Fibroblast of skin of right quadriceps (primary cell): ENCODE results near the gene PLK2.

Source experiments
- DNase-seq: peaks from one replicate; pipeline ENCODE4 v3.0.0-alpha.2; 2013

The PLK2 gene

DNA sequence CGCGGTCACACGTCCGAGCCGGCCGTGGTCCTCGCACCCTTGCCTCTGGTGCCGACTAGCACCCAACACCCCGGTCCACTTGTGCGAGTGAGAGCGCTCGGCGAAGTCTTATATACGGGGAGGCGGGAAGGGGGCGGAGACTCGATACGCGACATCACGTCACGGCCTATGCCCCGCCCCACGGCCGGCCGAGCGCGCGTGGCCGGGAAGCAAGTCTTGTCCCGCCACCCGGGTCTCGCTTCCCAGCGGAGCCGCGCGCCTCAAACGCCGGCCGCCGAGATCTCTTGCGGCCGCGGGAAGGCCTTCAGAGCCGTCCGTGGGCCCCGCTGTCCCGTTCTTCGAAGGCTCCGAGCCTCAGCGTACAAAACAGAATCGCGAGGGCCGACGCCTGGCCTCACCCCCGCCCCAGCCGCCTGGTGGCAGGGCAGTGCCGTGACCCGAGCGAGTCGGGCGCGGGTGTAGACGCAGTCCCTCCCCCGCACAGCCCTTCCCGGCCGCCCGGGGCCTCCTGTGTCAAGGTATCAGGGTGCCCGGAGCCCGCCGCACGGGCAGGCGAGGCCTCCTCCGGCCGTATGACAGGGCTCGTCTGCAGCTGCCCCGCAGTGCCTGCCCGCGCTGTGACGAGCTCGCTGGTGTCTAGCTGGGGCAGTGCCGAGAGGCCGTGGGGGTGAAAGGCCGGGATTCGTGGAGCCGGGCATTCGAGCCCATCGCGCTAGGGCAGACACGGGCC is at the start of gene PLK2:
PLK2 (minus strand) TSS at position 85 of the 730 bp plus-strand sequence. CDS start 127 bp downstream, outside the sequence.
- DNase-seq = peak; percentile 93

DNA sequence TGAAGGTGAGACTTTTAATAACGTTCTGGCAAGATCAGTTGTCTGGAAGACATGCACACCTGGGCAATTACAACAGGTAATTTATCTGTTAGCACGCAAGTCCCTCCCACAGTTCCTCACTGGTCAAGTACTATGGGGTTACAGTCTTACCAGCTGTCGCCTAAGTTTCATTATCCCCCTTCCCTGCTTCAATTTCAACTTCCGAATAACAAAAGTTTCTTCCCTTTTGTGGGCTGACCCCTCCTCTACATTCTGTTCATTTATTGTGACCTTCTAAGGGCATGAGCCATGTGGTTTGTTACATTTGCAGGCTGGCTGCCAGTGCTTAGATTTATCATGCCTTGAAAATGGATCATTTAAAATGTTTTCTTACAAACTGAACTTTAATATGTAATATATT is 47.8 kb upstream of the PLK2 start:
- DNase-seq = no peak

DNA sequence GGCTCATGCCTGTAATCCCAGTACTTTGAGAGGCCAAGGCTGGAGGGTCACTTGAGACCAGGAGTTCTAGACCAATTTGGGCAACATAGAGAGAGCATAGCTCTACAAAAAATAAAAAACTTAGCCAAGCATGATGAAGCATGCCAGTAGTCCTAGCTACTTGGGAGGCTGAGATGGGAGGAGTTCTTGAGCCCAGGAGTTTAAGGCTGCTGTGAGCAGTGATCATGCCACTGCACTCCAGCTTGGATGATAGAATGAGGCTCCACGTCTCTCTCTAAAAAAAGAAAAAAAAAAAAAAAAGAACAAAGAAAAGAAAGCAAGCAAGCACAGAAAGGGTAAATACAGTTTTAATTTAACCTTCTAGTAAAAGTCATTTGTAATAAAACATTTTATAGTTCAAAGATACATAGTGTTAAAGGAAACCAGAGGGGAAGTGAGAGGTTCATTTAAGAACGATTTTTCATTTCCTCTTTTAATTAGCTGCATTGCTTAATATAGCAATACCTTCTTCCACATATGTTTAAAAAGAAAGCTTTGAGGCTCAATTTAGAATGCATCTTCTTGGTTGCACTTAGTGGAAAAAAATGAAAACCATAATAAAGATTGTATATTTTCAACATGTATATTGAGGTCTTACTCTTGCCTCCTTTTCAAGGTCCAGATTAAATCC is 46.2 kb upstream of the PLK2 start:
- no peak for DNase-seq

DNA sequence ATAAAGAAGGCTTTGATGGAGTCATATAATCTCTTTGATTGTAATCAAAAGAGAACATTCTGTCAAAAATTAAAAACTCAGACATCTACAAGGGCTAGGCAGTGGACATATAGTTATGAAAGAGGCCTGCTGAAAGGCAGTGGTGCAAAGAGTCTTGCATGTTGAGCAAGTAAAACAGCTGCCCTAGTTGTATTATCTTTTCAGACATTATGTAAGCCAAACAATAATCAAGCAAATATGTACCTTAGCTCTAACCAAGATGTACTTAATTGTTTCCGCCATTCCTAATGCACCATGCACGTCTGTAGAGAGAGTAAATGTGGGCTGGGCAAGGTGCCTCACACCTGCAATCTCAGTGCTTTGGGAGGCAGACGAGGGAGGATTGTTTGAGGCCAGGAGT is 45.6 kb upstream of the PLK2 start:
- DNase-seq = no peak

DNA sequence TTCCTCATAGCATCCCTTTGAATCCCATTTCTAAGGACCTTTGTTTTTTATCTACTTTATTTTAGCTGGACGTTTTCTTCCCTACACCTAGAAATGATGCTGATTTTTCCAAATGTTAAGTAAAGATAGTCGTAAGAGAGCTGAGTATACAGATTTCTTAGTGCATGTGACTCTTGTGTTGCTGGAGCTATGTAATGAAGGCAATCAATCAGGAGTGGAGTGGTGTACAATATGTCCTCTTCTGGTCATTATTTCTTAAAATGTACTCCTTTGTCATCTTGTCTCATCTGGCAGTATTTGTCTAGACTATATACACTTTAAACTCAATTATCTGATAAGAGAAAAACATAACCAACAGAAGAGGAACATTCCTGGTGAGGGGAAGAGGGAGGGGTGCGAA is 44.9 kb upstream of the PLK2 start:
- DNase-seq = no peak

DNA sequence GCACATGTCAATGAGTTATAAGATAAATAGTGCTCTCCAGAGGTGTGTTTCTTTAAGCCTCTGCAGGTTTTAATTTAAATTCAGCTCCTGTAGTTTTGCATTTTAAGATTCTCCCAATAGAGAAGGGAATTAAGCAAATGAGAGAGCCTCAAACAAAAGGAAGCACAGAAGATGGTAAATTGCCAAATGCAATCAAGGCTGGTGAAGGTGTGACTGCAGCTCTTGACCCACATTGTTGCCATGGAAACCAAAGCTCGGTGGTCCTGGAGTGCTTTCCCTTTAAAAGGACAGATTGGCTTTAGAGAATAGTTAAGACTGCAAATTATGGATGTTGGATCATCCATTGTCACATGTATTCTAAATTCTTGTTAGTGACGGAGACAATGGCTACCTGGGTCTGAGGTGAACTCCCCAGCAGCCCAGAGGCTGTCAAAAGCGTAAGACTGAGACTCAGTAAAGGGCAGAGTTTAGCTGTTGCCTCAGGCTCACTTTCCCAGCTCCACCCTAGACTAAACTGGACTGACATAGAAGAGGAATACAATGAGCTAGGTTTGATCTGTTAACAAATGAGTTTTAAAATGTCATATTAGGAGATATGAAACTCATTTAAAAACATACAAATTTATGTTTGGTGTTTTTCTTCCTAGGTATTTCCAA is 43.6 kb upstream of the PLK2 start:
- no peak for DNase-seq

DNA sequence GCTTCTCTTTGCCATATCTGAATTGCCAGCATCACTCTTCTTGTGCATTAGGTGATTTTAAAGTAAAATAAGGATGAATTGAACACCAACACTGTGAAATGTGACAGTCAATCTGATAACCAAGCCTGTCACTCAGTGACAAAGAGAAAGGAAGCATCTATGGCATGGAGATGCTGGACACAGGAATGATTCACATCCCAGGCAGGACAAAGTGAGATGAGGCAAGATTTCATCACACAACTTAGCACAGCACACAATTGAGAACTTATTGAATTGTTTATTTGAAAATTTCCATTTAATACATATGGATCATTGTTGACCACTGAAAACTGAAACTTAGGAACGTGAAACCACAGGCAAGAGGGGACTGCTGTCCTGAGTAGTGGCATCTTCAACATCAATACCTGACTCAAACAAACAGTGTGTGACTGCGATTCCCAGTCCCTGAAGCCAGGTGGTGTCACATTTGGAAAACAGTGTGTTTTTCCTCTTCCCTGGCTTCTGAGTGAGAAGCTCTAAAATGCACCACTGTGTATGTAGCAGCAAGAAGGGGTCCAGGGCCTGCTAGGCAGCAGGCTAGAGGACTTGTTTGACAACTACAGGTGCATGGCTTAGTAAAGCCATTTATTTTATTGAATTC is 42.0 kb upstream of the PLK2 start:
- DNase-seq = peak; percentile 3

DNA sequence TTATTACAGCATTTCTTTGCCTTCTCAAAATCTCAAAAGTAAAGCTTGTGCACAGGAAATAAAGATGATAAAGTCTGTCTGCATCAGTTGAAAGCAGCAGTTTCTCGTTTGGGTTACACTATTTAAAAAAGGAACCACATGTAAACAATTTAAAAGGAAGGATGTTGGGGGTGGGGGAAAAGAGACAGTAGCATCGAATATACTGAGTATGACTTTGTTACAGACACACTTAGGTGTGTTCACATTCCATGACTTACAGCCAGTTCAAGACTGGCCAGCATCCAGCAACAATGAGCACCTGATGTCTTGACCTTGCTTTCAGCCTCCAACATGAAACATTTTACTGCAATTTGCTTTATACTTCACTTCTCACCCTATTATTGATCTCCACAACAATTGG is 40.1 kb upstream of the PLK2 start:
- no peak for DNase-seq

DNA sequence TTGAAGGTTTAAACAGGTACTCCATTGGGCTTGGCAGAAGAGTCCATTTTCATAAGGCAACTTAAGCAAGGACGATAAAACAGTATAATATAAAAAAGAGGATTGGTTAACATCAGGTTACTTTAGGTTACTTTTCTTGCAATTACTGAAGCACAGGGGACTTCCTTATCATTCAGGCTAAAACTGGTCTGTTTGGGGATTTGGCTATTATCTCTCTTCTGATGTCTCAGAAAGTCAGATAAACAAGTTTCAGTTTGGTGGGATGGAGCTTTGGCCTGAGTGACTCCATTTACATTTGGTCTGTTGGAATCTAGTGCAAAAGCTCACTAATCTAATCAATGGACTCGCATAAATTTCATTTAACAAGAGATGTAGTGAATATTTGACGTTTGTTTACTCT is 39.3 kb upstream of the PLK2 start:
- DNase-seq = no peak

DNA sequence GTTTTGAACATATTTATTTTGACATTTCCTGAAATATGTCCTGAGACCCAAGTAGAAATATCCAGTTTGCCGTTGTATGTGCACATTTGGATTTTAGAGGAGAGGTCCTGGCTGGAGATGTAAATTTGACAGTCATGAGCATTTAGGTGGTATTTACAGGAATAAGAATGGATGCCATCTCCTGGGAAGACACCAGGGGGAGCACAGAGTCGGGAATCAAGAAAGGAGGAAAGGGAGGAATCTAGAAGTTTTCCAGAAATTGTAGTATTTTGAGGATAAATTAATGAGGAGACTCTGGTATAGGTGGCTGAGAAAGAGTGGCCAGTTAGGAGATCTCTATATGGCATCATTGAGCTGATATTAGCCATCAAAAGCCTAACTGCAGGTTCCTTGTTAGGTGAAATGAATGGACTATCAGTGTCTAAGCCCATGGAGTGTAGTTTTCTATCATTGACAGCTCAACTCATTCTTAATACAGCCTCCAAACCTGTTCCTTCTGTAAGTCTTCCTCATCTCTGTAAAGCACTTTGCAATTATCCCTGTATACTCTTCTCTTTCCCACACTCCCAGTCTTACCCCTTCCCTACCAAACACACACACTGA is 38.6 kb upstream of the PLK2 start:
- DNase-seq = peak; percentile 26

DNA sequence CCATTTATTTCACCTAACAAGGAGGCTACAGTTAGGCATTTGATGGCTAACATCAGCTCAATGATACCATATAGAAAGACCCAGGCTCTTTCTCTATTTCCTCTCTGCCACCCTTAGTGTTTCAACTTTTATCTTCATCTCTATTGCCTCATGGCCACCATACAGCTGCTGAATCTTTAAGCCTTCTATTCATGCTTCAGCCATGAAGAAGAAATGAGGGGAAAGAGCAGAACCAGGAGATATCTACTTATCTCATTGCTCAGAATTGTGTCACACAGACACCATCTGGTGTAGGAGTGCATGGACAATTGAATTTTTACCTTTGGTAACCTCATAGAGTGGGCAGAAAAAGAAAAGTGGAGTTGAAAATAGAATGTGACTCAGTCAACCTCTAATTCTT is 38.0 kb upstream of the PLK2 start:
- DNase-seq = no peak

DNA sequence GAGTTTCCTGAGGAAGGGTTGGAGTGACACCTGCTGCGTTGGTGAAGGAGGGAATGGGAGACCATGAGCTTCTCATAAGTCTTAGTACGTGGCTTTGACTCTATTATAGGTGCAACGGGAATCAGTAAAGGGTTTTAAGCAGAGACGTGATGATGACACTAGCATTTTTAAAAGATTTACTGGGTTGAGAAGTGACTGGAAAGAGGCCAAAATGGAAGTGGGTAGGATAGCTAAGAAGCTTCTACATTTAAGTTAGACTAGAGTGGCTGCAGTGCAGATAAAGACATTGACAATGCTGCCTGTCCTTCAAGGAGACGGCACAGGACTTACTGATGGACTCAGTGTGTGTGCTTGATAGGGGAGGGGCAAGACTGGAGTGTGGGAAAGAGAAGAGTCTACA is 37.5 kb upstream of the PLK2 start:
- DNase-seq = no peak

DNA sequence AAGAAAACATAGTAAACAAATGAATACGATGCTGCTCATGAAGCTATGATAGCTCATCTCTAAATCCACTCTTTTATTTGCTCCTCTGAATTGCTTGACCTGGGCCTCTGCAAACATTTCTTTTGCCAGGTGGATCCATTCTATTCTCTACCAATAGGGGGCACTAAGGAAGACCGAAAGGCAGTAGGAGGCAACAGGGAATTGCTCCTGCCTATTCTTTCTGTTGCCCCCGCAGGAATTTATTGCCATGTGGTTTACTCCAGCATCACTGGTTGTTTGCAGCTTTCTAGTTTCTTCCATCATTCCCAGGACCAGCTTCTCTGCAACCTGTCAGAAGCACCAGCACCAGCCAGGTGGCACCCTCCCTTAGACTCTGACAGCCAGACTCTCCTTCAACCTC is 36.6 kb upstream of the PLK2 start:
- no peak for DNase-seq

DNA sequence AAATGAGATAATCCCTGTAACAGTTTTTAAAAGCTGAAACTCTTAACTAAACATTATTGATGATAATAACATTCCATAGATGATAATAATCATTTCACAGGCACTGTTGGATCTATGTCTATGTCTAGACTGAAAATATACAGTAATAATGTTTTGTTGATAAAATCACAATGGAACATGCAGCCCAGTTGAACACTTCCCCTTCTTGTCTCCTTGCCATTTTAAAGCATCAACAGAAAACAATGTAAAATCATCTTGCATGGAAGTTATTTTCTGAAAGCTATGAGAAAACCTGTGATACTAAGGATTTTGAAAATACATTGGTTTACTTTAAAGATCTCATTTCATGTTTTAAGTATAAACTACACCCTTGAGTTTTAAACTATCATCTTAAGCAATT is 33.3 kb upstream of the PLK2 start:
- DNase-seq = no peak

DNA sequence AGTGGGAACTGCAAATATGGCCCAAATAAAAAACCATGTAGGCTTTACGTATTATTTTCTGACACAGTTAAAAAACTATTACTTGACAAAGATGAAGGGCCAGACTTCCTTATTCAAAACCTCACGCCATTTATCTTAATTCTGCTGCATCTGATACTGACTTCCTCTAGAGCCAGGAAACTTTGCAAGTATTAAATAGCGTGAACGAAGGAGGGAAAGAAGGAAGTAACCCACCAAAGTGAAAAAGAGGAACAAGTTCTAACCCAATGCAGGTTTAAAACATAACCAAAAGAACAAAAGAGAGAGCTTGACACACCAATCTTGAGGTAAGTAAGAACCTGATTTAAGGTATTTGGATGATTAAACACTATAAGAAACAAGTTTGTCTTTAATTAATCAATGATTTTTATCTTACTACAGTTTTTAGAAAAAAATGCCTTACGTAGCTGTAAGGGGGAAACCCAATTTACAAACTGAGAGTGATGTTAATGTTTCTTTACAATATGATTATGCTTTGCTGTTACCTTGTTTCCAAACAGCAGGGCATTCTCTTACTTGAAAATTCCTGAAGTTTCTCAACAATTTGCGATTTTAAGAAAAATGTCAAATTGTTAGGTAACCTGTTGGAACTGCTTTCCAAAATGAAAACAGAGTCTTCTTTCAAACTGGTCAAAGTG is 31.5 kb upstream of the PLK2 start, which contains the start of gene GAPT:
GAPT (plus strand) TSS at position 220 of the 677 bp plus-strand sequence. CDS start 3,102 bp downstream, outside the sequence.
- DNase-seq = no peak

DNA sequence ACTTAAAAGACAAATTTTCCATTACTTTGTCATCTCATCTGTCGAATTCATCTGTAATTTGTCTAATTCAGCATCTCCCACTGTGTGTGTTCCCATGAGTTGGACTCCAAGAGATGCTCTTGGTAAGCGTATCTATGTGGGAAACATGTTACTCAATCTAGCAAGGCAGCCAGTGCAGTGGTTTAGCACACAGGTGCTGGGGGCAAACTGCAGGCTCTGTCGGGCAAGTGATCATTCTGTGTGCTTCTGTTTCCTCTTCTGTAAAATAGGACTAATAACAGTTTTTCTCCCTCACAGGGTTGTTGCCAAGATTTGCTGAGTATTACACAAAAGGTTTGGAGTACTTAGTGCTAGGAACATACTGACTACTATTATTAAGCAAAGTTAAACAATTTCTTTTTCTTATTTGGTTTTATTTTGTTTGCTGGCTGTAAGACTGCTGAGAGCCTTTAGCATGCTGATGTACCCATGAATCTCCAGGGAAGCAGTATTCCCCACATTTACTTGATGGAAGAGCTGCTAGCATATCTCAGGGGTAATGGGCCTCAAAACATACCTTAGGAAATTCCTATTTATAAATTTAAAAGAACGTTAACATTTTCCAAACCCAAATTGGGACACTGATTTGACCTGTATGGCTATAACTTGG is 30.6 kb upstream of the PLK2 start:
- no peak for DNase-seq

DNA sequence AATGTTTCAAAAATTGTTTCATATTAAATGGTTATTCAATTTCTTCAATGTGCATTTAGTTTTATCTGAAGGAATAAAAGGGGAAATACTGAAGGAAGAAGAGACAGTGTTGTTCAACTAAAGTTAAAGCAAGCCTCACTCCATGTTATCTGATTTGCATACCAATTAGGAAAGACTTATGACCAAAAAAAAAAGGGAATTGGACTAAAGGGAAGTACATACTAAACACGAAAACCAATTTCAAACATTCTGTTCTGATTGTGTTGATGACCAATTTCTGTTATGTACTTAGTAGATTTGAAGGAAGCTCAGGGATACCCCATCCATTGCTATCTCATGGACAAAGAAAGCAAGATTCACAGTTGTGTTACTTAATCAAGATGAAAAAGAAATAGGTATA is 26.4 kb upstream of the PLK2 start:
- no peak for DNase-seq

DNA sequence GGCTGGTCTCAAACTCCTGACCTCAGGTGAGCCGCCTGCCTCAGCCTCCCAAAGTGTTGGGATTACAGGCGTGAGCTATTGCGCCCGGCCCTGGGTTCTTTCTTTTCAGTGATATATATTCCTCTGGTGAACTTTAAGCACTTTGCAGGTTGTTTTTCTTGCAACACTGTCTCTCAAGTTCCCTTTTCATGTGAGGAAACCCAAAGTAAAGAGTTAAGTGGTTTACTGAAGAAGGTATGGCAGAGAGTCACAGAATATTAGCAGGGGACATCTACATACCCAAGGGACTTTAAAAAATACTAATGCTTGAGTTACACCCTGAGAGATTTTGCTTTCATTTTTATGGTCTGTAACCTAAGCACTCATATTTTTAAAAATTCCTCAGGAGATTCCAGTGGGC is 24.6 kb upstream of the PLK2 start:
- DNase-seq = no peak

DNA sequence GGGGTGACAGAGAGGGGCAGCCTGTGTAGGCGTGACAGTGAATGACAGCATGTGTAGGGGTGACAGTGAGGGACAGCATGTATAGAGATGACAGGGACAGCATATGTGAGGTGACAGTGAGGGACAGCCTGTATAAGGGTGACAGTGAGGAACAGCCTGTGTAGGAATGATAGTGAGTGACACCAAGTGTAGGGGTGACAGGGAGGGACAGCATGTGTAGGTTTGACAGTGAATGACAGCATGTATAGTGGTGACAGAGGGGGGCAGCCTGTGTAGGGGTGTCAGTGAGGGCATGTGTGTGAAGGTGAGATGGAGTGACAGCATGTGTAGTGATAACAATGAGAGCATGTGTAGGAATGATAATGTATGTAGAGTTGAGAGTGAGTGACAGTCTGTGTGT is 22.6 kb upstream of the PLK2 start:
- no peak for DNase-seq

DNA sequence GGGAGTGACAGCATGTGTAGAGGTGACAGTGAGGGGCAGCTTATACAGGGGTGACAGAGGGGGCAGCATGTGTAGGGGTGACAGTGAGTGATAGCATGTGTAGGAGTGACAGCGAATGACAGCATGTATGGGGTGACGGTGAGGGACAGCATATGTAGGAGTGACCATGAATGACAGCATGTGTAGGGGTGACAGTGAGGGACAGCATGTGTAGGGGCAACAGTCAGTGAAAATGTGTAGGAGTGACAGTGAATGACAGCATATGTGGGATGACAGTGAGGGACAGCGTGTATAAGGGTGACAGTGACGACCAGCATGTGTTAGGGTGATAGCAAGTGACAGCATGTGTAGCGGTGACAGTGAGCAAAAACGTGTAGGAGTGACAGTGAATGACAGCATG is 21.9 kb upstream of the PLK2 start:
- DNase-seq = no peak

DNA sequence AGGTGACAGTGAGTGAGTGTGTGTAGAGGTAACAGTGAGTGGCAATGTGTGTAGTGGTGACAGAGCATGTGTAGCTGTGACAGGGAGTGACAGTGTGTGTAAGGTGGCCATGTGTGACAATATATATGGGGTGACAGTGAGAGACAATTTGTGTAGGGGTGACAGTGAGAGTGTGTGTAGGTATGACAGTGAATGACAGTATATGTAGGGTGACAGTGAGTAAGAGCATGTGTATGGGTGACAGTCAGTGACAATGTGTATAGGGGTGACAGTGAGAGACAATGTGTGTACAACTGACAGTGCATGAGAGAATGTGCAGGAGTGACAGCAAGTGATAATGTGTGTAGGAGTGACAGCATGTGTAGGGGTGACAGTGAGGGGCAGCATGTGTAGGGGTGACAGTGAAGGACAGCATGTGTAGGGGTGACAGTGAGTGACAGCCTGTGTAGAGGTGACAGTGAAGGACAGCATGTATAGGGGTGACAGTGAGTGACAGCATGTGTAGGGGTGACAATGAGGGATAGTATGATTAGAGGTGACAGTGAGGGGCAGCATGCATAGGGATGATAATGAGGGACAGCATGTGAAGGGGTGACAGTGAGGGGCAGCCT is 21.3 kb upstream of the PLK2 start:
- DNase-seq = no peak
